Heart left ventricle (tissue), 16 donors: ENCODE data around the gene STARD3. TPM values are rescaled to one million over a fixed set of nuclear protein-coding genes. Genes with fewer than 3 reads are reported as not detected.
A peak's percentile ranks its signal among the peaks of the same experiment; 100 is the strongest.
"Not testable (repeated sequence)": the region's sequence is repeated elsewhere in the genome, so short reads cannot be mapped to it uniquely, and the experiment has no call there.

Source experiments
- ATAC-seq, 4 donors: fragments of 200-7000 bp; cut with Tn5 transposase; one replicate each; pipeline ENCODE4 v1.9.1; 2020 to 2022; ENCODE audit warnings: moderate library complexity in 4 of 4, mild to moderate bottlenecking in 3 of 4, moderate number of reproducible peaks in 1 of 4
- DNase-seq, 5 donors: peaks; one replicate each; pipeline ENCODE4 v3.0.0-alpha.2; 2020
- H3K27ac ChIP-seq, 12 donors: fragments of 200-600 bp; sonication (generic) in 4 of 12; one replicate each; pipeline versions ENCODE4 v1.5.0 to v1.8.0; 2016 to 2022; ENCODE audit warnings: mild to moderate bottlenecking in 2 of 12
- H3K27me3 ChIP-seq, 9 donors: fragments of 200-600 bp; sonication (generic) in 2 of 9; one replicate each; pipeline versions ENCODE4 v1.5.1 to v1.8.0; 2016 to 2022; ENCODE audit warnings: mild to moderate bottlenecking in 3 of 9
- H3K36me3 ChIP-seq, 9 donors: fragments of 200-600 bp; sonication (generic) in 2 of 9; one replicate each; pipeline versions ENCODE4 v1.5.0 to v1.8.0; 2018 to 2022; ENCODE audit warnings: mild to moderate bottlenecking in 2 of 9
- H3K4me1 ChIP-seq, 12 donors: fragments of 200-600 bp; sonication (generic) in 4 of 12; one replicate each; pipeline versions ENCODE4 v1.5.0 to v1.8.0; 2016 to 2022; ENCODE audit warnings: mild to moderate bottlenecking in 3 of 12
- H3K4me3 ChIP-seq, 12 donors: fragments of 200-600 bp; sonication (generic) in 4 of 12; one replicate each; pipeline versions ENCODE4 v1.5.0 to v1.8.0; 2017 to 2022; ENCODE audit warnings: mild to moderate bottlenecking in 9 of 12, moderate library complexity in 4 of 12
- H3K9me3 ChIP-seq, 12 donors: fragments of 200-600 bp; sonication (generic) in 4 of 12; one replicate each; pipeline versions ENCODE4 v1.5.0 to v1.8.0; 2016 to 2022; ENCODE audit warnings: mild to moderate bottlenecking in 1 of 12
- CTCF ChIP-seq, 12 donors: fragments of 200-600 bp; sonication (generic) in 4 of 12; IDR thresholded peaks; one replicate each; pipeline versions ENCODE4 v1.5.0 to v1.8.0; 2018 to 2022; ENCODE audit warnings: antibody characterized with exemption in 12 of 12, mild to moderate bottlenecking in 5 of 12
- POLR2A ChIP-seq, 2 donors: fragments of 450-650 bp; IDR thresholded peaks; one replicate each; pipeline ENCODE4 v1.6.1; 2017; ENCODE audit warnings: antibody characterized with exemption in 2 of 2, mild to moderate bottlenecking in 2 of 2, moderate library complexity in 2 of 2
- WGBS, 4 donors: extraction: QIAGEN DNeasy Blood & Tissue Kit in 2 of 4; methylation state at CpG; one replicate each; pipeline versions ENCODE4 v1.1.5 to v1.1.7; 2013 to 2018; 5-methylcytosine and 5-hydroxymethylcytosine counted together
- intact Hi-C, 10 donors: fragments of 100-400 bp; cut with DNase I; formaldehyde crosslinking; loops; one replicate each; pipeline versions ENCODE4 v1.11.1 to v1.14.2; 2022
- polyA plus RNA-seq, 2 donors: library from polyadenylated mRNA; stranded (reverse); fragments of 200-250 nt; gene quantifications; one replicate each; pipeline ENCODE4 v1.2.3, GENCODE V29; 2013
- total RNA-seq, 9 donors: library from RNA; depleted of rRNA in 2 of 9; stranded (reverse); fragments of >200 nt in 2 of 9; fragmentation: NEBNext Ultra II Directional in 3 of 9; extraction: Animal tissue kit (Norgen Biotek cat#: 25700) in 3 of 9; gene quantifications; one replicate each; pipeline versions ENCODE4 v1.1.0 to v1.2.4, GENCODE V29; 2016 to 2023
- donor health status: ischemic (EF 13 %, LVEDD 7.1; RV severe dilation, severe dysfunction).
- donor health status: healthy with polysubstance abuse.
- donor health status: DM: no; HTN: yes; CAD: no.
- donor health status: DM: no; HTN: no; CAD: no.
- donor health status: ischemic (EF 25% LVEDD 6.9; RV normal size, moderate dysfunction).
- donor health status: ischemic (EF 25% LVEDD 5.7; RV mildly dilated, moderate dysfunction).
- donor health status: healthy.
- donor health status: DM: yes; HTN: yes; CAD: no.
- donor health status: ischemic (EF 35%, LVEDD 5.7; RV mildly dilated, moderate dysfunction).
- donor health status: nonischemic (EF 11% LVEDD 7.7; RV severe dilation, severe dysfunction).
- donor health status: DM: yes; HTN: yes; CAD: no.
- donor health status: PGD.
- donor health status: ischemic (EF 29% LVEDD 5.4; RV normal size, mild dysfunction).
- donor health status: nonischemic (EF 23%, LVEDD 6.1; RV moderate dilation, normal function).

The STARD3 gene
- total and polyA plus RNA-seq, 11 donors = 14.1 to 57.2 (median 24.2) TPM

DNA sequence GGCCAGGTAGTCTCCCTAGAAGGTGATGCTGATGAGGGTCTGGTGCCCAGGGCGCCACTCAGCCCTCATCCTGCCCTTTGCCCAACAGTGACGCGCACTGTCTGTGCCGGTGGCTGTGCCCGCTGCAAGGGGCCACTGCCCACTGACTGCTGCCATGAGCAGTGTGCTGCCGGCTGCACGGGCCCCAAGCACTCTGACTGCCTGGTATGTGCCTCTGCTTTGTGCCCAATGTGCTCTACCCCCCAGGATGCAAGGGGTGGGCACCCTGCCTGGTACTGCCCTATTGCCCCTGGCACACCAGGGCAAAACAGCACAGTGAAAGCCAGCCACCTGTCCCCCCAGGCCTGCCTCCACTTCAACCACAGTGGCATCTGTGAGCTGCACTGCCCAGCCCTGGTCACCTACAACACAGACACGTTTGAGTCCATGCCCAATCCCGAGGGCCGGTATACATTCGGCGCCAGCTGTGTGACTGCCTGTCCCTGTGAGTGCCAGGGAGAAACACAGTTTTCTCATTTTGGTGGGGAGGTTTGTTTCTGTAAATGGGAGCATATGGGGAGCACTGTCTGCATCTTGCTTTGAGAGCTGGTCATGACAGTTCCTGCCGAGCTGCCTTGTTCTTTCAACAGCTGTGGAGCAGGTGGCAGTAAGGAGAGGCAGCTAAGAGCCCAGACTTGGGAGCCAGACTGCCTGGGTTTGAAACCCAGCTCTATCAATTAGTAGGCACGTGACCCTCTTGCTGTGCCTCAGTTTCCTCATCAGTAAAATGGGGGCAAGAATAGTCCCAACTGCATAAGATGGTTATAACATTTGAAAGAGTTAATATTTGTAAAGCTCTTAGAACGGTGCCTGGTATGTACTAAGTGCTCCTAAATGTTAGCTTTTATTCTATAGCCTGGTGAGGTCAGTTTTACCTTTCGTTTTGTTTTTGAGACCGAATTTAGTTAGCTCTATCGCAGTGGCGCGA is 73.3 kb downstream of the STARD3 start:
- DNase-seq (no peak), ATAC-seq (no peak)
- Histone ChIP-seq H3K36me3 (peaks cover 0 to 83% (median 76%) of the 10 kb centered on the region in 9 donors), H3K4me1 (peaks cover 0 to 19% (median 11%) of the 10 kb centered on the region in 12 donors), H3K27ac (no peak overlapping the region), H3K27me3 (no peaks in the 10 kb centered on the region), H3K4me3 (no peak overlapping the region), H3K9me3 (no peaks in the 10 kb centered on the region)
- intact Hi-C loops = no loop called here
- 90 to 92% (median 91%) methylated on average over 15 to 20 of the region's 20 CpGs for WGBS, 4 donors
- TF ChIP-seq CTCF (IDR thresholded peaks at IDR 0.05) (no peak), POLR2A (IDR thresholded peaks at IDR 0.05) (no peak)

- intact Hi-C loops, H3K4me3 ChIP-seq, ATAC-seq, H3K27ac ChIP-seq, H3K9me3 ChIP-seq, H3K27me3 ChIP-seq: not testable (repeated sequence)
- peak in 1 of 5 donors; percentile 10 for DNase-seq
- Histone ChIP-seq H3K36me3 (peaks cover 0 to 90% (median 84%) of the 10 kb centered on the region in 9 donors), H3K4me1 (peaks cover 0 to 16% (median 5%) of the 10 kb centered on the region in 12 donors)
- 75 to 88% (median 85%) methylated on average over 11 of the region's 11 CpGs for WGBS, 4 donors
Observed at GRCh38 chr17:39711071-39711470, 74.1 kb downstream of the STARD3 start.

GRCh38 chr17:39711851-39712250 is 74.9 kb downstream of the STARD3 start:
- WGBS, 4 donors = 88 to 89% (median 89%) methylated on average over 10 of the region's 10 CpGs
- peak in 1 of 5 donors; percentile 26 for DNase-seq
- H3K27ac ChIP-seq = no peak overlapping the region
- intact Hi-C loops = no loop called here
- no peak overlapping the region for H3K4me3 ChIP-seq
- no peaks in the 10 kb centered on the region for H3K9me3 ChIP-seq
- peaks cover 0 to 95% (median 89%) of the 10 kb centered on the region in 9 donors for H3K36me3 ChIP-seq
- TF ChIP-seq POLR2A (IDR thresholded peaks at IDR 0.05) (no peak), CTCF (IDR thresholded peaks at IDR 0.05) (no peak)
- H3K27me3 ChIP-seq = no peaks in the 10 kb centered on the region
- no peak for ATAC-seq
- H3K4me1 ChIP-seq = peaks cover 0 to 16% (median 4%) of the 10 kb centered on the region in 12 donors

Other genes with a start within 250 kb of the STARD3 start
- 10 to 100 TPM in 8 of 9 donors, 1 to 10 TPM in 1; 9.7 to 21.9 (median 15.3) TPM for gene FBXL20, start 235.5 kb upstream of the STARD3 start, total RNA-seq
- gene FBXL20, start 235.5 kb upstream of the STARD3 start, polyA plus RNA-seq = 1 to 10 TPM; 3.1 to 3.9 TPM
- 10 to 100 TPM; 18.0 to 29.4 (median 20.8) TPM for gene MED1, start 185.9 kb upstream of the STARD3 start, total RNA-seq
- gene MED1, start 185.9 kb upstream of the STARD3 start, polyA plus RNA-seq = 10 to 100 TPM in 1 of 2 donors, 1 to 10 TPM in 1; 7.2 to 14.7 TPM
- gene CDK12, start 175.7 kb upstream of the STARD3 start, total RNA-seq = 10 to 100 TPM; 15.8 to 34.3 (median 23.1) TPM
- gene CDK12, start 175.7 kb upstream of the STARD3 start, polyA plus RNA-seq = 10 to 100 TPM in 1 of 2 donors, 1 to 10 TPM in 1; 7.0 to 12.6 TPM
- gene NEUROD2, start 29.2 kb upstream of the STARD3 start, total RNA-seq = not detected
- not detected for gene NEUROD2, start 29.2 kb upstream of the STARD3 start, polyA plus RNA-seq
- gene PPP1R1B, start 10.2 kb upstream of the STARD3 start, total RNA-seq = 1 to 10 TPM in 4 of 9 donors, under 1 TPM in 4, not detected in 1; 0.54 to 5.8 (median 0.88) TPM
- gene PPP1R1B, start 10.2 kb upstream of the STARD3 start, polyA plus RNA-seq = 1 to 10 TPM in 1 of 2 donors, under 1 TPM in 1; 0.61 to 2.5 TPM
- 1,000 to 10,000 TPM; 2,428 to 9,343 (median 4,137) TPM for gene TCAP, start 28.2 kb downstream of the STARD3 start, total RNA-seq
- 1,000 to 10,000 TPM; 2,028 to 5,784 TPM for gene TCAP, start 28.2 kb downstream of the STARD3 start, polyA plus RNA-seq
- 1 to 10 TPM; 2.4 to 7.9 (median 6.0) TPM for gene PNMT, start 31.3 kb downstream of the STARD3 start, total RNA-seq
- 10 to 100 TPM; 13.0 to 15.6 TPM for gene PNMT, start 31.3 kb downstream of the STARD3 start, polyA plus RNA-seq
- gene PGAP3, start 50.9 kb downstream of the STARD3 start, total RNA-seq = 10 to 100 TPM in 7 of 9 donors, 1 to 10 TPM in 2; 8.0 to 18.8 (median 13.1) TPM
- gene PGAP3, start 50.9 kb downstream of the STARD3 start, polyA plus RNA-seq = 10 to 100 TPM; 13.3 to 13.8 TPM
- gene ERBB2, start 62.9 kb downstream of the STARD3 start, total RNA-seq = 10 to 100 TPM; 51.4 to 95.1 (median 79.3) TPM
- gene ERBB2, start 62.9 kb downstream of the STARD3 start, polyA plus RNA-seq = 10 to 100 TPM; 29.7 to 77.4 TPM
- gene MIEN1, start 93.4 kb downstream of the STARD3 start, total RNA-seq = 10 to 100 TPM; 34.3 to 98.1 (median 53.3) TPM
- gene MIEN1, start 93.4 kb downstream of the STARD3 start, polyA plus RNA-seq = 100 to 1,000 TPM in 1 of 2 donors, 10 to 100 TPM in 1; 87.6 to 159 TPM
- 1 to 10 TPM in 7 of 9 donors, under 1 TPM in 2; 0.48 to 8.2 (median 1.7) TPM for gene GRB7, start 100.8 kb downstream of the STARD3 start, total RNA-seq
- gene GRB7, start 100.8 kb downstream of the STARD3 start, polyA plus RNA-seq = 1 to 10 TPM in 1 of 2 donors, under 1 TPM in 1; 0.57 to 1.3 TPM
- gene IKZF3, start 227.2 kb downstream of the STARD3 start, total RNA-seq = 1 to 10 TPM in 2 of 9 donors, under 1 TPM in 7; 0.07 to 6.9 (median 0.22) TPM
- under 1 TPM; 0.08 to 0.11 TPM for gene IKZF3, start 227.2 kb downstream of the STARD3 start, polyA plus RNA-seq
- gene ZPBP2, start 231.1 kb downstream of the STARD3 start, total RNA-seq = not detected
- not detected for gene ZPBP2, start 231.1 kb downstream of the STARD3 start, polyA plus RNA-seq